GM23338 (cell line): ENCODE measurements around the gene NIPAL4. TPM values are rescaled to one million over a fixed set of nuclear protein-coding genes. Genes with fewer than 3 reads are reported as not detected.

Source experiments
- ATAC-seq: fragments of 200-7000 bp; cut with Tn5 transposase; 3 replicates; pipeline ENCODE4 v1.9.1; 2020
- DNase-seq: peaks from one replicate; pipeline ENCODE4 v3.0.0-alpha.2; 2015; ENCODE audit warnings: low spot score
- H2AFZ ChIP-seq: fragments of 200-600 bp; sonication (generic); 2 replicates; pipeline ENCODE4 v1.8.0; 2016; ENCODE audit warnings: antibody characterized with exemption, mild to moderate bottlenecking, moderate library complexity
- H3F3A ChIP-seq: fragments of 200-600 bp; sonication (generic); replicated peaks from 2 replicates; pipeline ENCODE4 v1.8.0; 2017; ENCODE audit warnings: antibody characterized with exemption, mixed run types, low read depth
- H3K27ac ChIP-seq: fragments of 200-600 bp; sonication (generic); 2 replicates; pipeline ENCODE4 v1.6.1; 2016; ENCODE audit warnings: low read depth
- H3K27me3 ChIP-seq: fragments of 200-600 bp; sonication (generic); 2 replicates; pipeline ENCODE4 v1.8.0; 2016; ENCODE audit warnings: mild to moderate bottlenecking, mixed run types, moderate library complexity; ENCODE audit not compliant: insufficient read depth
- H3K36me3 ChIP-seq: fragments of 200-600 bp; sonication (generic); 2 replicates; pipeline ENCODE4 v1.8.0; 2016; ENCODE audit warnings: mild to moderate bottlenecking; ENCODE audit not compliant: insufficient read depth
- H3K4me1 ChIP-seq: fragments of 200-600 bp; sonication (generic); 2 replicates; pipeline ENCODE4 v1.8.0; 2016; ENCODE audit warnings: mild to moderate bottlenecking, moderate library complexity; ENCODE audit not compliant: insufficient read depth
- H3K4me2 ChIP-seq: fragments of 200-600 bp; sonication (generic); 2 replicates; pipeline ENCODE4 v1.7.1; 2017; ENCODE audit warnings: mixed run types
- H3K4me3 ChIP-seq: fragments of 200-600 bp; sonication (generic); 2 replicates; pipeline ENCODE4 v1.6.1; 2016; ENCODE audit warnings: mixed run types
- H3K79me2 ChIP-seq: fragments of 200-600 bp; sonication (generic); replicated peaks from 2 replicates; pipeline ENCODE4 v1.8.0; 2017; ENCODE audit warnings: mild to moderate bottlenecking; ENCODE audit not compliant: insufficient read depth
- H3K9me2 ChIP-seq: fragments of 200-600 bp; sonication (generic); 2 replicates; pipeline ENCODE4 v1.8.0; 2017; ENCODE audit not compliant: insufficient read depth
- H4K20me1 ChIP-seq: fragments of 200-600 bp; sonication (generic); replicated peaks from 2 replicates; pipeline ENCODE4 v1.8.0; 2017; ENCODE audit warnings: mild to moderate bottlenecking; ENCODE audit not compliant: insufficient read depth
- H3K27ac Mint-ChIP-seq: 2 replicates; pipeline ENCODE4 v1.8.0; 2020; ENCODE audit warnings: inconsistent platforms, mild to moderate bottlenecking, moderate library complexity, mixed read lengths
- H3K27me3 Mint-ChIP-seq: 3 replicates; pipeline ENCODE4 v1.8.0; 2022; ENCODE audit warnings: low read depth, mild to moderate bottlenecking, moderate library complexity, mixed read lengths, inconsistent platforms; ENCODE audit not compliant: insufficient read depth, poor library complexity
- H3K36me3 Mint-ChIP-seq: 3 replicates; pipeline ENCODE4 v1.8.0; 2021; ENCODE audit warnings: low read depth, mild to moderate bottlenecking, inconsistent platforms, moderate library complexity, mixed read lengths
- H3K4me1 Mint-ChIP-seq: 3 replicates; pipeline ENCODE4 v1.8.0; 2020; ENCODE audit warnings: mild to moderate bottlenecking, inconsistent platforms, mixed read lengths
- H3K4me3 Mint-ChIP-seq: 3 replicates; pipeline ENCODE4 v1.8.0; 2021; ENCODE audit warnings: moderate library complexity, mild to moderate bottlenecking, inconsistent platforms, mixed read lengths
- H3K9me3 Mint-ChIP-seq: 3 replicates; pipeline ENCODE4 v1.8.0; 2020; ENCODE audit warnings: moderate library complexity, mild to moderate bottlenecking, inconsistent platforms, mixed read lengths
- CREB1 ChIP-seq: fragments of 250-450 bp; sonication (Bioruptor Pico); IDR thresholded peaks from 2 replicates; pipeline ENCODE4 v1.5.0; 2020; ENCODE audit warnings: low read depth, mild to moderate bottlenecking, moderate library complexity
- CTCF ChIP-seq, 2 experiments: fragments of 200-600 bp in 1 of 2; sonication (generic) in 1 of 2; conservative IDR thresholded peaks; 2 replicates each; pipeline versions ENCODE4 v1.5.1 to v1.6.1; 2016 to 2017; ENCODE audit warnings: antibody characterized with exemption in 2 of 2, low read depth in 2 of 2, mild to moderate bottlenecking in 2 of 2, moderate library complexity in 1 of 2
- ETS1 ChIP-seq: IDR thresholded peaks from 2 replicates; pipeline ENCODE4 v1.6.1; 2016; ENCODE audit warnings: antibody characterized with exemption
- EZH2 ChIP-seq: fragments of 200-600 bp; sonication (generic); IDR thresholded peaks from one replicate; pipeline ENCODE4 v1.8.0; 2017; ENCODE audit warnings: antibody characterized with exemption, mild to moderate bottlenecking, low read depth; ENCODE audit not compliant: unreplicated experiment
- EZH2phosphoT487 ChIP-seq: fragments of 200-600 bp; sonication (generic); IDR thresholded peaks from one replicate; pipeline ENCODE4 v1.8.1; 2018; ENCODE audit warnings: antibody characterized with exemption; ENCODE audit not compliant: unreplicated experiment
- JUNB ChIP-seq: IDR thresholded peaks from one replicate; pipeline ENCODE4 v1.6.1; 2016; ENCODE audit warnings: antibody characterized with exemption; ENCODE audit not compliant: unreplicated experiment
- NANOG ChIP-seq: IDR thresholded peaks from 2 replicates; pipeline ENCODE4 v1.6.1; 2016; ENCODE audit warnings: antibody characterized with exemption, borderline replicate concordance
- POLR2AphosphoS5 ChIP-seq: IDR thresholded peaks from 2 replicates; pipeline ENCODE4 v1.6.1; 2016; ENCODE audit warnings: antibody characterized with exemption, low read depth
- REST ChIP-seq: IDR thresholded peaks from one replicate; pipeline ENCODE4 v1.6.1; 2018; ENCODE audit warnings: antibody characterized with exemption; ENCODE audit not compliant: unreplicated experiment
- STAT1 ChIP-seq: IDR thresholded peaks from one replicate; pipeline ENCODE4 v1.6.1; 2016; ENCODE audit warnings: antibody characterized with exemption; ENCODE audit not compliant: unreplicated experiment
- ZNF114 ChIP-seq: fragments of 250-450 bp; sonication (Bioruptor Pico); IDR thresholded peaks from 2 replicates; pipeline ENCODE4 v1.5.0; 2020; ENCODE audit warnings: mild to moderate bottlenecking, moderate library complexity
- ZNF331 ChIP-seq: fragments of 250-450 bp; sonication (Bioruptor Pico); IDR thresholded peaks from 2 replicates; pipeline ENCODE4 v1.5.0; 2020; ENCODE audit warnings: low read depth, mild to moderate bottlenecking, moderate library complexity
- ZNF462 ChIP-seq: fragments of 250-450 bp; sonication (Bioruptor Pico); IDR thresholded peaks from 2 replicates; pipeline ENCODE4 v1.5.0; 2020; ENCODE audit warnings: mild to moderate bottlenecking, moderate library complexity
- polyA plus RNA-seq: library from polyadenylated mRNA; unstranded; fragments of >200 nt; fragmentation: Nextera tagmentation; extraction: Ambion mirVana; gene quantifications from 2 replicates; pipeline ENCODE4 v1.2.1, GENCODE V29; 2016
- total RNA-seq: library from RNA; depleted of rRNA; stranded (reverse); fragments of >200 nt; shearing (Covaris generic); gene quantifications from 2 replicates; pipeline ENCODE4 v1.2.3, GENCODE V29; 2014

NIPAL4 gene
- total and polyA plus RNA-seq, 2 experiments from 2014 or later: 0.21 TPM; not detected in 1

GRCh38 chr5:157443041-157443549 lies 16.9 kb upstream of the NIPAL4 start:
- Histone ChIP-seq H3K4me3 (no peak overlapping the region), H4K20me1 (no peaks in the 10 kb centered on the region), H3K36me3 (no peaks in the 10 kb centered on the region), H3K4me2 (no peak overlapping the region), H3K9me2 (no peaks in the 10 kb centered on the region), H3K79me2 (no peaks in the 10 kb centered on the region), H3K4me1 (no peaks in the 10 kb centered on the region), H3K27me3 (no peaks in the 10 kb centered on the region), H3F3A (no peaks in the 10 kb centered on the region), H2AFZ (0 out of 2 replicates have a peak overlapping the region, but pooled peaks have one; percentile 38), H3K27ac (no peak overlapping the region)
- no peaks in the 10 kb centered on the region; the same call in 1 of the 3 replicates for H3K4me1 Mint-ChIP-seq
- ATAC-seq (no peak), DNase-seq (no peak)
- TF ChIP-seq CTCF (conservative IDR thresholded peaks at IDR 0.05; ENCODE audit: low read depth in 2 of 2) (no peak), STAT1 (no peak), ZNF114 (CRISPR knock-in tag) (no peak), ZNF331 (no peak), NANOG (no peak), POLR2AphosphoS5 (no peak), EZH2phosphoT487 (no peak), JUNB (no peak), EZH2 (no peak), ZNF462 (CRISPR knock-in tag) (no peak), CREB1 (no peak), REST (no peak), ETS1 (no peak)
- H3K4me3 Mint-ChIP-seq: no peak overlapping the region
- H3K27ac Mint-ChIP-seq: no peak overlapping the region
- H3K27me3 Mint-ChIP-seq: no peaks in the 10 kb centered on the region
- no peaks in the 10 kb centered on the region for H3K36me3 Mint-ChIP-seq
- H3K9me3 Mint-ChIP-seq: no peaks in the 10 kb centered on the region; the same call in 2 of the 3 replicates
